HepG2 (cell line): Measurements from ENCODE around the gene NOM1. TPM values are rescaled to one million over a fixed set of nuclear protein-coding genes. Genes with fewer than 3 reads are reported as not detected.

Experiments used
- ATAC-seq: fragments of 200-7000 bp; cut with Tn5 transposase; 3 replicates; pipeline ENCODE4 v1.9.1; 2020; ENCODE audit warnings: mild to moderate bottlenecking, moderate library complexity
- BruUV-seq: library from RNA; stranded (reverse); fragments of 400-500 nt; replicated peaks from 2 replicates; lab custom pipeline; 2021; lab: Mats Ljungman, UMichigan
- CTCF ChIA-PET: fragments of 300-600 bp; formaldehyde crosslinking; extraction: SDS; loops from one replicate; lab custom pipeline; 2021; ENCODE audit warnings: low total read pairs, inconsistent platforms, low intra/inter-chr PET ratio; lab: Yijun Ruan, JAX
- POLR2A ChIA-PET: fragments of 350-600 bp; sonication (Branson Sonifier 250); formaldehyde crosslinking; loops from one replicate; lab custom pipeline; 2020; ENCODE audit warnings: antibody characterized with exemption, inconsistent platforms; lab: Yijun Ruan, JAX
- DNase-seq: peaks from one replicate; pipeline ENCODE4 v3.0.0-alpha.2; 2015; ENCODE audit warnings: low spot score
- FAIRE-seq: peaks from 3 replicates; lab custom pipeline; 2011; peaks lifted over from hg19 to GRCh38; lab: Jason Lieb, UNC
- H2AFZ ChIP-seq: one replicate; pipeline ENCODE4 v1.6.1; 2011; ENCODE audit warnings: low read length, inconsistent platforms
- H3K27ac ChIP-seq: fragments of 300-600 bp; 3 replicates; pipeline ENCODE4 v1.8.0; 2011; ENCODE audit warnings: mixed run types, mild to moderate bottlenecking, mixed read lengths, low read length, inconsistent platforms; ENCODE audit not compliant: insufficient read depth; ENCODE audit errors: extremely low read length
- H3K27me3 ChIP-seq, 2 experiments: fragments of 200-600 bp in 1 of 2; 2 replicates in 1 of 2; 3 replicates in 1 of 2; pipeline versions ENCODE4 v1.6.0 to v1.8.0; 2011; ENCODE audit warnings: low read length in 2 of 2, mild to moderate bottlenecking in 2 of 2, moderate library complexity in 2 of 2, inconsistent platforms in 1 of 2; ENCODE audit not compliant: insufficient read depth in 2 of 2, control insufficient read depth in 1 of 2
- H3K36me3 ChIP-seq, 2 experiments: fragments of 200-600 bp in 1 of 2; replicated peaks in 1 of 2; 2 replicates in 1 of 2; 3 replicates in 1 of 2; pipeline versions ENCODE4 v1.5.1 to v1.8.0; 2011; ENCODE audit warnings: low read length in 2 of 2, inconsistent platforms in 1 of 2; ENCODE audit not compliant: insufficient read depth in 2 of 2, control insufficient read depth in 1 of 2
- H3K4me1 ChIP-seq: 2 replicates; pipeline ENCODE4 v1.5.1; 2012; ENCODE audit warnings: low read length, inconsistent platforms; ENCODE audit not compliant: insufficient read depth
- H3K4me2 ChIP-seq: 2 replicates; pipeline ENCODE4 v1.6.0; 2011; ENCODE audit warnings: low read depth, low read length, inconsistent platforms
- H3K4me3 ChIP-seq, 3 experiments: fragments of 200-600 bp in 1 of 3; sonication (generic), shearing (Covaris generic) in 1 of 3; replicated peaks in 1 of 3; 2 replicates each; pipeline ENCODE4 v1.5.1; 2011 to 2016; ENCODE audit warnings: low read length in 3 of 3, inconsistent platforms in 2 of 3, low read depth in 2 of 3, mild to moderate bottlenecking in 2 of 3, control low read depth in 1 of 3, mixed read lengths in 1 of 3; ENCODE audit not compliant: insufficient read depth in 1 of 3
- H3K79me2 ChIP-seq: one replicate; pipeline ENCODE4 v1.6.1; 2011; ENCODE audit warnings: low read length, inconsistent platforms; ENCODE audit not compliant: insufficient read depth
- H3K9ac ChIP-seq: 2 replicates; pipeline ENCODE4 v1.6.0; 2011; ENCODE audit warnings: mild to moderate bottlenecking, low read depth, low read length, inconsistent platforms; ENCODE audit not compliant: insufficient read depth
- H3K9me3 ChIP-seq: 2 replicates; pipeline ENCODE4 v1.5.1; 2012; ENCODE audit warnings: mild to moderate bottlenecking, low read length
- H4K20me1 ChIP-seq: 2 replicates; pipeline ENCODE4 v1.6.0; 2011; ENCODE audit warnings: inconsistent platforms, mild to moderate bottlenecking, low read length, moderate library complexity; ENCODE audit not compliant: insufficient read depth
- AFF4 ChIP-seq: sonication (generic); formaldehyde crosslinking; IDR thresholded peaks from 2 replicates; pipeline ENCODE4 v1.4.0; 2020; ENCODE audit warnings: missing genetic modification reagents
- AGO2 ChIP-seq: fragments of 200-400 bp; formaldehyde crosslinking; optimal IDR thresholded peaks from 2 replicates; pipeline ENCODE3; 2017; ENCODE audit warnings: mild to moderate bottlenecking, low read depth, low read length, moderate library complexity
- SCMH1 ChIP-seq: sonication (generic); formaldehyde crosslinking; IDR thresholded peaks from 2 replicates; pipeline ENCODE4 v1.9.0; 2021; ENCODE audit warnings: missing genetic modification reagents, mild to moderate bottlenecking, borderline replicate concordance
- ZNF234 ChIP-seq: sonication (generic); formaldehyde crosslinking; conservative IDR thresholded peaks from 2 replicates; pipeline ENCODE4 v1.5.1; 2020; ENCODE audit warnings: mild to moderate bottlenecking, missing genetic modification reagents
- WGBS: methylation state at CpG from one replicate; pipeline ENCODE4 v1.1.6; 2017; ENCODE audit warnings: low lambda C conversion rate; 5-methylcytosine and 5-hydroxymethylcytosine counted together
- in situ Hi-C: cut with HindIII; loops from 2 replicates; pipeline ENCODE4 v1.10.0; 2017; ENCODE audit warnings: low pct_unique_long_range_greater_than_20kb; ENCODE audit not compliant: extremely low pct_ligation_motif_present
- intact Hi-C: fragments of 100-400 bp; cut with micrococcal nuclease; formaldehyde crosslinking; loops from one replicate; pipeline ENCODE4 v1.10.0; 2022; ENCODE audit not compliant: unreplicated experiment
- polyA plus RNA-seq, 8 experiments: library from polyadenylated mRNA; depleted of rRNA in 3 of 8; stranded (reverse) in 7 of 8; unstranded in 1 of 8; fragments of >200 nt; fragmentation: Illumina TruSeq in 4 of 8; extraction: Trizol in 4 of 8; gene quantifications; 2 replicates each; pipeline versions ENCODE4 v1.2.1 to v1.2.3, GENCODE V29; 2011 to 2016; ENCODE audit warnings: low read depth in 4 of 8, missing spikeins in 1 of 8, mixed read lengths in 1 of 8; ENCODE audit not compliant: insufficient read depth in 1 of 8
- total RNA-seq, 5 experiments: library from RNA; depleted of rRNA; stranded (reverse); fragments of >200 nt; fragmentation: Illumina TruSeq; extraction: Trizol; gene quantifications; 2 replicates each; pipeline ENCODE4 v1.2.3, GENCODE V29; 2016; ENCODE audit warnings: low read depth in 1 of 5
- TF ChIP-seq, protein P1 (sequence below): sonication (generic); formaldehyde crosslinking; IDR thresholded peaks from 2 replicates; pipeline ENCODE4 v1.5.1; 2020; ENCODE audit warnings: mild to moderate bottlenecking, missing genetic modification reagents, borderline replicate concordance

Gene NOM1
- total and polyA plus RNA-seq, 2 of the 13 experiments (the other 11 are each of a cell fraction or from before 2014, with no cell fraction given): 14.2 to 26.2 TPM

DNA sequence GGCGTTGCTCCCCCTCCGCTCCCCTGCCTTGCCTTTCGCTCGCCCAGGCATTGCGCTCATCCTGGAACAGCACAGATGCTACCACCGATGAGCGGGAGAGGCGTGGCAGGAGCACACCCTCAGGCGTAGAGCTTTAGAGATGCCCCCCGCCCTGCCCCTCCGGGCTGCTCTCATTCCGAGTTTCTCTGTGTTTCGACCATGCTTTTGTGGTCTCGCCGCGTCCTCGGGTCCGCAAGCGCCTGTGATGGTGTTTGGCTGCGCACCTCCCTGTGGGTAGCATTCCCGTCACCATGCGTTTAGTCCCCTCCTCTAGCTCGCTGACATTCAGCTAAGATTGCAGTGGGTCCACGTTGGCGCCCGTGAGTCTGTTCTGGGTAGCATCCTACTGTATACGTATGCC lies 18.7 kb downstream of the NOM1 start:
- Histone ChIP-seq H3K4me3 (no peak overlapping the region), H3K79me2 (no peaks in the 10 kb centered on the region), H3K9me3 (no peaks in the 10 kb centered on the region), H3K4me1 (no peaks in the 10 kb centered on the region), H3K27ac (no peak overlapping the region), H3K9ac (no peak overlapping the region), H3K36me3 (peaks cover 27 to 68% of the 10 kb centered on the region in 2 experiments), H3K4me2 (no peak overlapping the region), H2AFZ (no peak overlapping the region), H4K20me1 (no peaks in the 10 kb centered on the region), H3K27me3 (no peaks in the 10 kb centered on the region)
- ChIA-PET CTCF (no interaction called here), POLR2A (no interaction called here)
- FAIRE-seq (no peak), DNase-seq (no peak), ATAC-seq (no peak)
- no peak for TF ChIP-seq ZNF234 (CRISPR knock-in tag)
- no peak for TF ChIP-seq SCMH1 (CRISPR knock-in tag)
- TF ChIP-seq, protein P1, sequence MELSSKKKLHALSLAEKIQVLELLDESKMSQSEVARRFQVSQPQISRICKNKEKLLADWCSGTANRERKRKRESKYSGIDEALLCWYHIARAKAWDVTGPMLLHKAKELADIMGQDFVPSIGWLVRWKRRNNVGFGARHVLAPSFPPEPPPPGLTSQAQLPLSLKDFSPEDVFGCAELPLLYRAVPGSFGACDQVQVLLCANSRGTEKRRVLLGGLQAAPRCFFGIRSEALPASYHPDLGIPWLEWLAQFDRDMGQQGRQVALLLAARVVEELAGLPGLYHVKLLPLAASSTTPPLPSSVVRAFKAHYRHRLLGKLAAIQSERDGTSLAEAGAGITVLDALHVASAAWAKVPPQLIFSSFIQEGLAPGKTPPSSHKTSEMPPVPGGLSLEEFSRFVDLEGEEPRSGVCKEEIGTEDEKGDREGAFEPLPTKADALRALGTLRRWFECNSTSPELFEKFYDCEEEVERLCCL (CRISPR knock-in tag): no peak
- TF ChIP-seq AGO2: peak; percentile 44
- TF ChIP-seq AFF4 (CRISPR knock-in tag): no peak
- intact Hi-C loops (no loop called here), in situ Hi-C loops (loop anchor here (25.0 kb wide), 1 partner anchor 294 kb away; no protein-coding TSS in a partner anchor)
- no TSS peak for BruUV-seq
- WGBS: over 99% methylated on average over 27 of the region's 27 CpGs
